Measurements from ENCODE around the gene IL17RC. TPM values are rescaled to one million over a fixed set of nuclear protein-coding genes. Genes with fewer than 3 reads are reported as not detected.
A peak's percentile ranks its signal among the peaks of the same experiment; 100 is the strongest.

IL17RC gene
- total RNA-seq, 4 donors from 2014 or later: 40.3 to 60.4 (median 51.3) TPM

GRCh38 chr3:9932843-9933560, 16.1 kb downstream of the IL17RC start:
- WGBS: 0% methylated on average over 17 of the region's 77 CpGs
- DNase-seq (ENCODE audit: extremely low spot score): peak; percentile 95
- intact Hi-C loops (cut with DNase I): loop anchor here (5.0 to 10.0 kb wide), 2 partner anchors 94 to 292 kb away; partner anchors contain the start of gene FANCD2

GRCh38 chr3:9933561-9934234, 16.8 kb downstream of the IL17RC start, which contains the start of gene CRELD1:
Gene CRELD1, plus strand, starts transcription at chr3:9933834. Its CDS starts 605 bp downstream, at chr3:9934439.
- Histone ChIP-seq H3K36me3 (peaks cover 10 to 55% (median 49%) of the 10 kb centered on the region in 4 donors), H3K9me3 (no peaks in the 10 kb centered on the region), H3K27me3 (peaks cover 0 to 8% (median 0%) of the 10 kb centered on the region in 4 donors), H3K27ac (replicated peaks in 1 of 4) (peak within 1 kb of the TSS; percentile 93 to 99 (median 96)), H3K4me1 (peaks cover 22 to 52% (median 38%) of the 10 kb centered on the region in 4 donors), H3K4me3 (peak within 1 kb of the TSS; percentile 70 to 89 (median 79))
- peak; percentile 99 for DNase-seq (ENCODE audit: extremely low spot score)
- TF ChIP-seq EP300 (IDR thresholded peaks at IDR 0.05) (no peak), POLR2A (IDR thresholded peaks at IDR 0.05; ENCODE audit: low read depth) (peak; percentile 67), POLR2AphosphoS5 (IDR thresholded peaks at IDR 0.05) (peak; percentile 94 to 98), CTCF (IDR thresholded peaks at IDR 0.05) (no peak)
- 0% methylated on average over 16 of the region's 50 CpGs for WGBS
- intact Hi-C loops (cut with DNase I): loop anchor here (5.0 to 10.0 kb wide), 2 partner anchors 94 to 291 kb away; partner anchors contain the start of gene FANCD2

More at GRCh38 chr3:9932843-9933560, 16.1 kb downstream of the IL17RC start:
- Histone ChIP-seq H3K27ac (replicated peaks in 1 of 4) (peak overlapping the region; percentile 93 to 99 (median 96)), H3K27me3 (peaks cover 0 to 8% (median 0%) of the 10 kb centered on the region in 4 donors), H3K9me3 (no peaks in the 10 kb centered on the region), H3K36me3 (peaks cover 14 to 55% (median 52%) of the 10 kb centered on the region in 4 donors), H3K4me3 (peak overlapping the region; percentile 70 to 89 (median 79)), H3K4me1 (peaks cover 22 to 52% (median 38%) of the 10 kb centered on the region in 4 donors)
- no peak for TF ChIP-seq EP300 (IDR thresholded peaks at IDR 0.05)
- TF ChIP-seq CTCF (IDR thresholded peaks at IDR 0.05): peak; percentile 74 to 84 (median 80)

- H3K36me3 ChIP-seq: peaks cover 10 to 50% (median 46%) of the 10 kb centered on the region in 4 donors
- TF ChIP-seq POLR2A (IDR thresholded peaks at IDR 0.05; ENCODE audit: low read depth): no peak
- no peak for TF ChIP-seq POLR2AphosphoS5 (IDR thresholded peaks at IDR 0.05)
- TF ChIP-seq EP300 (IDR thresholded peaks at IDR 0.05): no peak
- peak in 2 of 3 experiments; percentile 28 to 29 for TF ChIP-seq CTCF (IDR thresholded peaks at IDR 0.05)
- H3K27me3 ChIP-seq: peaks cover 0 to 8% (median 0%) of the 10 kb centered on the region in 4 donors
- DNase-seq (ENCODE audit: extremely low spot score): no peak
- intact Hi-C loops (cut with DNase I): loop anchor here (5.0 to 10.0 kb wide), 2 partner anchors 93 to 291 kb away; partner anchors contain the start of gene FANCD2
- no peaks in the 10 kb centered on the region for H3K9me3 ChIP-seq
- 0% methylated on average over 1 of the region's 11 CpGs for WGBS
- peaks cover 22 to 52% (median 38%) of the 10 kb centered on the region in 4 donors for H3K4me1 ChIP-seq
- peak overlapping the region; percentile 93 to 99 (median 96) for H3K27ac ChIP-seq (replicated peaks in 1 of 4)
- peak overlapping the region; percentile 70 to 89 (median 79) for H3K4me3 ChIP-seq
Measured at GRCh38 chr3:9934235-9934621, 17.3 kb downstream of the IL17RC start.

- H3K27me3 ChIP-seq: peaks cover 0 to 8% (median 0%) of the 10 kb centered on the region in 4 donors
- peaks cover 10 to 47% (median 39%) of the 10 kb centered on the region in 4 donors for H3K36me3 ChIP-seq
- TF ChIP-seq CTCF (IDR thresholded peaks at IDR 0.05) (no peak), EP300 (IDR thresholded peaks at IDR 0.05) (no peak), POLR2A (IDR thresholded peaks at IDR 0.05; ENCODE audit: low read depth) (no peak), POLR2AphosphoS5 (IDR thresholded peaks at IDR 0.05) (no peak)
- no peak for DNase-seq (ENCODE audit: extremely low spot score)
- 56% methylated on average over 4 of the region's 4 CpGs for WGBS
- peak overlapping the region in 3 of 4 donors; percentile 93 to 99 (median 95) for H3K27ac ChIP-seq (replicated peaks in 1 of 4)
- H3K4me1 ChIP-seq: peaks cover 22 to 52% (median 38%) of the 10 kb centered on the region in 4 donors
- H3K9me3 ChIP-seq: no peaks in the 10 kb centered on the region
- peak overlapping the region; percentile 70 to 89 (median 79) for H3K4me3 ChIP-seq
- intact Hi-C loops (cut with DNase I): loop anchor here (5.0 to 10.0 kb wide), 2 partner anchors 92 to 290 kb away; partner anchors contain the start of gene FANCD2
Measured at GRCh38 chr3:9934993-9935392, 18.1 kb downstream of the IL17RC start.
